HCT116 (cell line): Measurements from ENCODE around the gene ELP2.
"Not testable (repeated sequence)": the region's sequence is repeated elsewhere in the genome, so short reads cannot be mapped to it uniquely, and the experiment has no call there.

ENCODE experiments used
- POLR2A ChIP-seq: IDR thresholded peaks from 2 replicates; pipeline ENCODE4 v1.7.0; 2011; ENCODE audit warnings: borderline replicate concordance; ENCODE audit not compliant: insufficient read depth, insufficient read length; ENCODE audit errors: extremely low read depth
- TF ChIP-seq, protein P1 (sequence below), 3 experiments: fragments of 200-600 bp in 1 of 3; sonication (generic) in 1 of 3; IDR thresholded peaks in 2 of 3; conservative IDR thresholded peaks in 1 of 3; 2 replicates each; pipeline ENCODE4 v1.5.1; 2012 to 2017; ENCODE audit warnings: low read depth in 2 of 3, low read length in 2 of 3, antibody characterized with exemption in 1 of 3, borderline replicate concordance in 1 of 3, control low read depth in 1 of 3, mild to moderate bottlenecking in 1 of 3, mixed read lengths in 1 of 3, mixed run types in 1 of 3, moderate library complexity in 1 of 3; ENCODE audit not compliant: insufficient read depth in 1 of 3
- TF ChIP-seq, protein P2 (sequence below): IDR thresholded peaks from 2 replicates; pipeline ENCODE4 v1.6.1; 2012

DNA sequence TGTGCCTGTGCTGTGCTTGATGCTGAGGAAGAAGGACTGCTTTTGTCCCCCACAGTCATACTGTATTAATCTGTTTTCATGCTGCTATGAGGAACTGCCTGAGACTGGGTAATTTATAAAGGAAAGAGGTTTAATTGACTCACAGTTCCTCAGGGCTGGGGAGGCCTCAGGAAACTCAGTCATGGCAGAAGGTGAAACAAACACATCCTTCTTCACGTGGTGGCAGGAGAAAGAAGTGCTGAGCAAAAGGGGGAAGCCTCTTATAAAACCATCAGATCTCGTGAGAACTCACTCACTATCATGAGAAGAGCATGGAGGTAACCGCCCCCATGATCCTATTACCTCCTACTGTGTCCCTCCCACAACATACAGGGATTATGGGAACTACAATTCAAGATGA lies 38.6 kb downstream of the ELP2 start:
- TF ChIP-seq, protein P1, sequence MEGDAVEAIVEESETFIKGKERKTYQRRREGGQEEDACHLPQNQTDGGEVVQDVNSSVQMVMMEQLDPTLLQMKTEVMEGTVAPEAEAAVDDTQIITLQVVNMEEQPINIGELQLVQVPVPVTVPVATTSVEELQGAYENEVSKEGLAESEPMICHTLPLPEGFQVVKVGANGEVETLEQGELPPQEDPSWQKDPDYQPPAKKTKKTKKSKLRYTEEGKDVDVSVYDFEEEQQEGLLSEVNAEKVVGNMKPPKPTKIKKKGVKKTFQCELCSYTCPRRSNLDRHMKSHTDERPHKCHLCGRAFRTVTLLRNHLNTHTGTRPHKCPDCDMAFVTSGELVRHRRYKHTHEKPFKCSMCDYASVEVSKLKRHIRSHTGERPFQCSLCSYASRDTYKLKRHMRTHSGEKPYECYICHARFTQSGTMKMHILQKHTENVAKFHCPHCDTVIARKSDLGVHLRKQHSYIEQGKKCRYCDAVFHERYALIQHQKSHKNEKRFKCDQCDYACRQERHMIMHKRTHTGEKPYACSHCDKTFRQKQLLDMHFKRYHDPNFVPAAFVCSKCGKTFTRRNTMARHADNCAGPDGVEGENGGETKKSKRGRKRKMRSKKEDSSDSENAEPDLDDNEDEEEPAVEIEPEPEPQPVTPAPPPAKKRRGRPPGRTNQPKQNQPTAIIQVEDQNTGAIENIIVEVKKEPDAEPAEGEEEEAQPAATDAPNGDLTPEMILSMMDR (IDR thresholded peaks at IDR 0.05 in 2 of 3, conservative IDR thresholded peaks at IDR 0.05 in 1 of 3; ENCODE audit: borderline replicate concordance in 1 of 3, insufficient read depth in 1 of 3, low read depth in 2 of 3, low read length in 2 of 3), result not testable (repeated sequence)
- TF ChIP-seq POLR2A, result not testable (repeated sequence)
- TF ChIP-seq, protein P2, sequence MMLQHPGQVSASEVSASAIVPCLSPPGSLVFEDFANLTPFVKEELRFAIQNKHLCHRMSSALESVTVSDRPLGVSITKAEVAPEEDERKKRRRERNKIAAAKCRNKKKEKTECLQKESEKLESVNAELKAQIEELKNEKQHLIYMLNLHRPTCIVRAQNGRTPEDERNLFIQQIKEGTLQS, result not testable (repeated sequence)
